ENCODE results near the gene PYDC1.
A peak's percentile ranks its signal among the peaks of the same experiment; 100 is the strongest.
"Not testable (repeated sequence)": the region's sequence is repeated elsewhere in the genome, so short reads cannot be mapped to it uniquely, and the experiment has no call there.

Gene PYDC1

DNA sequence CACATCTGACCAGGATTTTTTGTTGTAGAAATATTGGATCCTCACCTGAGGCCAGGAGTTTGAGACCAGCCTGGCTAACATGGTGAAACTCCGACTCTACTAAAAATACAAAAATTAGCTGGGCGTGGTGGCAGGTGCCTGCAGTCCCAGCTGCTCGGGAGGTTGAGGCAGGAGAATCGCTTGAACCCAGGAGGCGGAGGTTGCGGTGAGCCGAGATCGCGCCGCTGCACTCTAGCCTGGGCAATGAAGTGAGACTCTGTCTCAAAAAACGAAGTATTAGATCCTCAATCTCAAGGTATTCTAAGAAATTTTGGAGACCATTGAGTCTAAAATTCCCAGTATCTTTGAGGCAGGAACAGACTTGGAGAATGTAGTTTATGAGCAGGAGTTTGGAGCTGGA, 21.1 kb downstream of the PYDC1 start:
- not testable (repeated sequence) for DNase-seq

GRCh38 chr16:31194898-31195297, 22.0 kb downstream of the PYDC1 start:
- DNase-seq = no peak

- DNase-seq = no peak
Measured at GRCh38 chr16:31193874-31194273, 23.1 kb downstream of the PYDC1 start.

DNA sequence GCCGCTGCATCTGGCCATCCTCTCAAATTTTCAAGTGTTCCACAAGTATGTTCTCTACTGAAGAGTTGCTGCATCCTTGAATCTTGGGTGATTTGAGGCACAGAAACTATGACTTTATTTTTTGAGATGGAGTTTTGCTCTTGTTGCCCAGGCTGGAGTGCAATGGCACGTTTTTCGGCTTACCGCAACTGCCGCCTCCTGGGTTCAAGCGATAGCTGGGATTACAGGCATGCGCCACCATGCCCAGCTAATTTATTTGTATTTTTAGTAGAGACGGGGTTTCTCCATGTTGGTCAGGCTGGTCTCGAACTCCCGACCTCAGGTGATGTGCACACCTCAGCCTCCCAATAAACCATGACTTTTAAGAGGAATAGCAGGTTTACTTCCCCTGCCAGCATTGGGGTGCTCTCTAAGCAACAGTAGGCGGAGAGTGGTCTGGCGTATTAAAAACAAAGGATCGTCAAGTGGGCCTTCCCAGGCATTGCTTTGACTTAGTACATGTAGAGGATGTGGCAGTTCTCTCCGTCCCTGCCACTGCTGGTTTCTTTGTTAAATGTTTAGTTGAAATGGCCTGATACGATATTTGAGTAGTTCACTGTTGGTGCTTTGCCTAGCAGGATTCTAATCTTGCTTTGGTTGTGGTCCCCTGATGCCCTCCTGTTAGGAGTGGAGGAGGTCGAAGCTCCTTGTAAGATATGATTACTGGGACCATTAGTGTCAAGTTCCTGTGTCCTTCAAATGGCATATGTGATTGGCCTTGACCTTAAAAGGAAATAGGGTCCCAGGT, 23.9 kb downstream of the PYDC1 start:
- DNase-seq = no peak

- no peak for DNase-seq
Measured at GRCh38 chr16:31191697-31192428, 25.1 kb downstream of the PYDC1 start.

DNA sequence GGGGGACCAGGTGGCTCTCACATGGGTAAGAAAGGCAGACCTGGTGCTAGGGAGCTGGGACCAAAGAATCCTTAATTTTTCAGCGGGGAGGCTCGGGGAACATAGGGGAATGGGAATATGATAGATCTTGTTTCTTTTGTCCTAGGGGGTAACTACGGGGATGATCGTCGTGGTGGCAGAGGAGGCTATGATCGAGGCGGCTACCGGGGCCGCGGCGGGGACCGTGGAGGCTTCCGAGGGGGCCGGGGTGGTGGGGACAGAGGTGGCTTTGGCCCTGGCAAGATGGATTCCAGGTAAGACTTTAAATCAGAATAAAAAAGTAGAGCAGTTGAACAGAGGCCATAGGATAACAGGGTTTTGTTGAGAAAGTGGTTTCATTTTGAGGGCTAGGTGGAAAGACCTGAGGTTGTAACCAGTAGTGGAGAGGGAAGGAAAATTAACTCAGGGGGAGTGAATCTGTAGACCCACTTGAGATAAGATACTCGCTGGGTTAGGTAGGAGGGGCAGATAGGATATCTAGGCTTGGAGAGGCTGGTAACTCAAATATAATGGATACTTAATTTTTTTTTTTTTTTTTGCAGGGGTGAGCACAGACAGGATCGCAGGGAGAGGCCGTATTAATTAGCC, 26.0 kb downstream of the PYDC1 start:
- no peak for DNase-seq

DNA sequence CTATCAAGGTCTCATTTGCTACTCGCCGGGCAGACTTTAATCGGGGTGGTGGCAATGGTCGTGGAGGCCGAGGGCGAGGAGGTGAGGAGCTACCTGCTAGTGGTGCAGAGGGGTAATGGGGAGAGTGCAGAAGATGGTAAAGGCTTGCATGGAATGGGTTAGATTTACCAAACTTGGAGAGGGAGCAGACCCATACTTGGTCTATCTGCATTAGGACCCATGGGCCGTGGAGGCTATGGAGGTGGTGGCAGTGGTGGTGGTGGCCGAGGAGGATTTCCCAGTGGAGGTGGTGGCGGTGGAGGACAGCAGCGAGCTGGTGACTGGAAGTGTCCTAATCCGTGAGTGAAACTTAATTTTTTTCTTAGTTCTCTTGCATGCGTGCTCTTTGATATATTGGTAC, 26.9 kb downstream of the PYDC1 start:
- DNase-seq = no peak

- no peak for DNase-seq
Measured at GRCh38 chr16:31189412-31189778, 27.5 kb downstream of the PYDC1 start.

GRCh38 chr16:31188450-31189411, 28.2 kb downstream of the PYDC1 start:
- no peak for DNase-seq

DNA sequence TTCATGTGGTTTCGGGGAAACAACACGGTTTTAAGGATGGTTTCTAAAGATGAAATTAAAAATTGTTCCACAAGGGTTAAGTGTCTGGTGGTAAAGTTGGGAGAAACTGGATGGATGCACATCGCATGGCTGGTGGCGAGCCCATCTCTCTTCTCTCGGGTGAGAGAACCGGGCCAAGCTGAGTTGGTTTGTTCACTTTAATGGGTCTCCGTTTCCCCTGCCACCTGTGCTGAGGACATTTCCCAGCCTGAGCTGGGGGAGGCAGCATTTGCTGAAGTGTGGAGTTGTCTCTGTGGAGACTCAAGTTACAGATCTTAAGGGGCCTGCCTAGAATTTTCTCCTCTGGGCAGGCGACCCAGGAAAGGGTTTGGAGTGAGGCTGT, 29.1 kb downstream of the PYDC1 start:
- no peak for DNase-seq

DNA sequence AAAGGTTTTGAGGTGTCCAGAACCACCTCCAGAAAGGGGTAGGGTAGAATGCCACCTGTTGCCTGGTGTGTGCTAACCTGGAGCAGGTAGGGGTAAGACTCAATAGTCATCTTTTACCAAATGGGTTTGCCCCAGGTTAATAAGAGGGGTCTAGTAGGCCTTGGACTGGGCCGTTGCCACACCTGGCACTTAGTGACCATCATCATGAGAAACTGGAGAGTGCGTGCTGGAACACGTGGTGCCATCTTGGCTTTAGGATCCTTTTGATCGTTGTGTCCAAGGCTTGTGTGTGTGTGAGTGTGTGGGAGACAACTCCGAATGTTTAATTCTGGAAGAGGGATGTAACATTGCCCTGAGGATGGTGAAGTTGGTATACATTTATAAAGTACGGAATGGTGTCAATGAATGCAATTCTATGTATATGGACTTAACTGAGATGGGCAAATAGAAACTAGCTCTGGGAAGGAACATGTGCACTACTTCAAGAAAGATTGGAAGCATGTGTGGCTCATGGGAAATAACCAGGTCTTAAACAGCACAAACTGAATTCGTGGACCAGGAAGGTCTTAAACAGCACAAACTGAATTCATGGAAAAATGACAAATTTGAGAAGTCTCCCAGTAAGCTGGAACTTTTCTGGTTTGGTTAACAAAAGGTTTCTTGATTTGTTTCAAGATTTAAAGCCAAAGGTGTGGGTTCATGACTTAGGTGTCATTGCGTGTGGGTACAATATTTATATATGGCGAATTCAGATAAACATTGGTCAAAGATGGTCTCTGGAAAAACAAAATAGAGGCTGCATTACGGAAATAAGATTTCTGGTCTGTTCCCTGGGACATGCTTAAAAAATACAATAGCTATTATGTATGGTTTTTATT, 29.8 kb downstream of the PYDC1 start:
- DNase-seq = no peak

GRCh38 chr16:31186176-31186575, 30.8 kb downstream of the PYDC1 start:
- no peak for DNase-seq

GRCh38 chr16:31185339-31185738, 31.6 kb downstream of the PYDC1 start:
- no peak for DNase-seq

- no peak for DNase-seq
Measured at GRCh38 chr16:31184888-31185287, 32.0 kb downstream of the PYDC1 start.

GRCh38 chr16:31183432-31184428, 33.2 kb downstream of the PYDC1 start:
- no peak for DNase-seq

- no peak for DNase-seq
Measured at GRCh38 chr16:31182391-31182790, 34.5 kb downstream of the PYDC1 start.

DNA sequence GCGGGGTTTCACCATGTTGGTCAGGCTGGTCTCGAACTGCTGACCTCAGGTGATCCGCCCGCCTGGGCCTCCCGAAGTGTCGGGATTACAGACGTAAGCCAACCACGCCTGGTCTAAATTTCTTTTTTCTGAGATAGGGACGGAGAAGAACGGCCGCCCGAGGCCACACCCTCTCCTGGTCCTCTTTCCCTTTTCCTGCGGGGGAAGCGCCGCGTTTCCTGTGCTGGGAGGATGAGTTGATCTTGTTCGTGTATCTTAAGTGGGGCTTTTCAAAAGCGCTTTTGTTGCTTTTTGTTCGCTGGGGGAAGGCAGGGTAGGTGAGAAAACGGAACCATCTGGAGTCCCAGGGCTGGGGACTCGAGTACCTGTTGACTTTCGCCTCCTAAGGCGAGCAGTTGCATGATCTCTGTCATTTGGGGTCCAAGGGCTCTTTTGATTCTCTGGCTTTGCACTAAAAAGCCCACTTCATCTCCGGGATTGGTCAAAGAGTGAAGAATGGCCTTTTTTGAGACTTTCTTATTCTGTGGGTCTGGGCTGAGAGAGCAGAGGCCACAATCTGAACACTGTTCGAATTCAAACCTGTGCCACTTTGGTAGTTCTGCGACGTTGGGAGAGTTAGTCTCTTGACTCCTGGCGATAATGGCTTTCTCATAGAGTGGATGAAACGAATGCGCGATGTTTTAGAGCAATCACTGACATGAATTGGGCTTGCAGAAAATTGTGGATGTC, 35.7 kb downstream of the PYDC1 start:
- DNase-seq = peak; percentile 52

- DNase-seq = peak; percentile 93
Measured at GRCh38 chr16:31179747-31180459, 37.0 kb downstream of the PYDC1 start, which contains the start of gene FUS. TSS of gene FUS (plus strand) at chr16:31180139. CDS start at chr16:31180215, 76 bp downstream.

DNA sequence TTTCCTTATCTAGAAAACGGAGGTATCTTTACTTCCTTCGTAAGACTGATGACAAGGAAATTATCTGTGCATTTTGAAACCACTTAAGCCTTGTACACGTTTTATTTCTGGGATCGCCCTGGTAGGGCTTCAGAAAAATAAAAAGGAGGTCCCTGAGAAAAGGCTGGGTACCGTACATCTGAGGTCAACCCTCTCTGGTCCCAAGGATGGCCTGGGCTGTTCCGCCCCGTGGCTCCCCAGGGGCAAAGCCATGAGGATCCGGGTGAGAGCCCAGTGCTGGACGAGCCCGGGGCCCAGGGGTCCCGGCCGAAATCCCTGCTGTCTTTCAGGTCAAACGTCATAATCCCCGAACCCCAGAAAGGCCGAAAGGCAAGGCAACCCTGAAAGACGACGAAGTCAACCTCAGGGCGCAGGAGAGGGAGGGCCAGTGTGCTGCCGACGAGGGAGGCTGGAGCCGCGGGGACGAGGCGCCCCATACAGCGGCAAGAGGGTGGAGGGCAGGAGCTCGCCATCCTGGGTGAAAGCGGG, 37.7 kb downstream of the PYDC1 start:
- no peak for DNase-seq
